ENCODE results near the gene AP4M1. TPM values are rescaled to one million over a fixed set of nuclear protein-coding genes. Genes with fewer than 3 reads are reported as not detected.
A peak's percentile ranks its signal among the peaks of the same experiment; 100 is the strongest.

Gene AP4M1
- polyA plus RNA-seq, 1 experiment = 26.1 TPM

GRCh38 chr7:100061518-100062193, 39.8 kb upstream of the AP4M1 start:
- CTCF ChIA-PET = interaction anchor here (0.6 to 2.5 kb wide), 3 partner anchors 21 to 74 kb away, joined by 3 to 13 read pairs (median 6); no protein-coding TSS in a partner anchor
- no peak overlapping the region for H3K4me3 ChIP-seq (ENCODE audit: low read depth, low read length)
- no peaks in the 10 kb centered on the region for H3K27me3 ChIP-seq (ENCODE audit: control insufficient read depth, insufficient read depth, low read length)
- no peak overlapping the region for H3K27ac ChIP-seq (ENCODE audit: low read depth, low read length)
- POLR2A ChIA-PET = no interaction called here
- no peak for DNase-seq (ENCODE audit: low read depth, low spot score)
- TF ChIP-seq CTCF (IDR thresholded peaks at IDR 0.05; ENCODE audit: low read depth, low read length) = no peak
- H3K9me3 ChIP-seq (ENCODE audit: control insufficient read depth, insufficient read depth, low read length) = peaks cover 8% of the 10 kb centered on the region; the same call in 1 of the 2 replicates

GRCh38 chr7:100063376-100063775, 38.1 kb upstream of the AP4M1 start:
- Histone ChIP-seq H3K4me3 (ENCODE audit: low read depth, low read length) (no peak overlapping the region), H3K27me3 (ENCODE audit: control insufficient read depth, insufficient read depth, low read length) (no peaks in the 10 kb centered on the region), H3K9me3 (ENCODE audit: control insufficient read depth, insufficient read depth, low read length) (peaks cover 12% of the 10 kb centered on the region), H3K27ac (ENCODE audit: low read depth, low read length) (no peak overlapping the region)
- DNase-seq (ENCODE audit: low read depth, low spot score) = no peak
- TF ChIP-seq CTCF (IDR thresholded peaks at IDR 0.05; ENCODE audit: low read depth, low read length) = no peak
- ChIA-PET POLR2A (interaction anchor here (0.9 kb wide), 1 partner anchor 19 kb away, joined by 3 read pairs; no protein-coding TSS in a partner anchor), CTCF (interaction anchor here (0.6 to 2.5 kb wide), 4 partner anchors 10 to 558 kb away, joined by 4 to 13 read pairs (median 8); no protein-coding TSS in a partner anchor)

- H3K27me3 ChIP-seq (ENCODE audit: control insufficient read depth, insufficient read depth, low read length) = no peaks in the 10 kb centered on the region
- ChIA-PET CTCF (interaction anchor here (1.9 to 2.5 kb wide), 2 partner anchors 11 to 18 kb away, joined by 8 to 13 read pairs; no protein-coding TSS in a partner anchor), POLR2A (interaction anchor here (0.5 to 0.9 kb wide), 2 partner anchors 18 to 429 kb away, joined by 3 read pairs; no protein-coding TSS in a partner anchor)
- H3K9me3 ChIP-seq (ENCODE audit: control insufficient read depth, insufficient read depth, low read length) = peaks cover 19% of the 10 kb centered on the region
- no peak overlapping the region for H3K4me3 ChIP-seq (ENCODE audit: low read depth, low read length)
- DNase-seq (ENCODE audit: low read depth, low spot score) = no peak
- no peak overlapping the region for H3K27ac ChIP-seq (ENCODE audit: low read depth, low read length)
- no peak for TF ChIP-seq CTCF (IDR thresholded peaks at IDR 0.05; ENCODE audit: low read depth, low read length)
Observed at GRCh38 chr7:100064162-100064561, 37.3 kb upstream of the AP4M1 start.

- H3K27me3 ChIP-seq (ENCODE audit: control insufficient read depth, insufficient read depth, low read length) = no peaks in the 10 kb centered on the region
- no peak for TF ChIP-seq CTCF (IDR thresholded peaks at IDR 0.05; ENCODE audit: low read depth, low read length)
- POLR2A ChIA-PET = no interaction called here
- H3K27ac ChIP-seq (ENCODE audit: low read depth, low read length) = no peak overlapping the region
- H3K9me3 ChIP-seq (ENCODE audit: control insufficient read depth, insufficient read depth, low read length) = peaks cover 33% of the 10 kb centered on the region
- CTCF ChIA-PET = interaction anchor here (1.0 kb wide), 1 partner anchor 13 kb away, joined by 3 read pairs; no protein-coding TSS in a partner anchor
- H3K4me3 ChIP-seq (ENCODE audit: low read depth, low read length) = no peak overlapping the region
- DNase-seq (ENCODE audit: low read depth, low spot score) = peak; percentile 72
Observed at GRCh38 chr7:100065452-100066186, 35.8 kb upstream of the AP4M1 start.
